ENCODE measurements around the gene LRRC45. TPM values are rescaled to one million over a fixed set of nuclear protein-coding genes. Genes with fewer than 3 reads are reported as not detected.

Gene LRRC45
- total RNA-seq, 2 donors from 2014 or later = 16.6 to 60.0 TPM

DNA sequence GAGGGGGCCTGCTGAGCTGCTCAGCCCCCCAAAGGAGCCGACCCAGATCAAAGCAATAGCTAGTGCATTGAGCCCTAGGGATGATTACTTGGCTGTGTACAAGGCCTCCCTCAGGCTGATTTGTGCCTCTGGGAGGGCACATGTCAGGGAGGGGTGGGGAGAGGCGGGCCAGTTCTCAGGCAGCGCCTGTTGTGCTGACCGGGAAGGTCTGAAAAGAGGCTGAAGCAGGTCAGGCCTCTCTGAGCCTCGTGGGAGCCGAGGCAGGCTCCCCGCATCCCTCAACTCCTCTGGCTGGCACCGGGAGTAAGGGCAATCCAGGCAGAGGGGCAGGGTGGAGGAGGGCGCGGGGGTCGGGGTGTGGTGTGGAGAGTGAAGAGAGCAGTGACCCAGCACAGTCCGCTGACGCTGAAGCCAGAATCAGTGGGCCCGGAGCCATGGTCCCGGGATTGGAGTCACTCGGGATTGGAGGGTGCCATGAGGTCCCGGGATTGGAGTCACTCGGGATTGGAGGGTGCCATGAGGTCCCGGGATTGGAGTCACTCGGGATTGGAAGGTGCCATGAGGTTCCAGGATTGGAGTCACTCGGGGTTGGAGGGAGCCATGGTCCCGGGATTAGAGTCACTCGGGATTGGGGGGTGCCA, 11.4 kb downstream of the LRRC45 start:
- Histone ChIP-seq H3K27me3 (no peaks in the 10 kb centered on the region), H3K27ac (no peak overlapping the region), H3K36me3 (no peaks in the 10 kb centered on the region), H3K9ac (ENCODE audit: low read depth in 2 of 2, low read length in 2 of 2) (no peak overlapping the region), H3K9me3 (no peaks in the 10 kb centered on the region), H3K4me3 (no peak overlapping the region), H3K4me1 (peaks cover 19% of the 10 kb centered on the region)
- intact Hi-C loops (cut with DNase I) = loop anchor here (10.0 kb wide), 1 partner anchor 290 kb away; no protein-coding TSS in a partner anchor
- no peak for DNase-seq
- TF ChIP-seq, protein P1, sequence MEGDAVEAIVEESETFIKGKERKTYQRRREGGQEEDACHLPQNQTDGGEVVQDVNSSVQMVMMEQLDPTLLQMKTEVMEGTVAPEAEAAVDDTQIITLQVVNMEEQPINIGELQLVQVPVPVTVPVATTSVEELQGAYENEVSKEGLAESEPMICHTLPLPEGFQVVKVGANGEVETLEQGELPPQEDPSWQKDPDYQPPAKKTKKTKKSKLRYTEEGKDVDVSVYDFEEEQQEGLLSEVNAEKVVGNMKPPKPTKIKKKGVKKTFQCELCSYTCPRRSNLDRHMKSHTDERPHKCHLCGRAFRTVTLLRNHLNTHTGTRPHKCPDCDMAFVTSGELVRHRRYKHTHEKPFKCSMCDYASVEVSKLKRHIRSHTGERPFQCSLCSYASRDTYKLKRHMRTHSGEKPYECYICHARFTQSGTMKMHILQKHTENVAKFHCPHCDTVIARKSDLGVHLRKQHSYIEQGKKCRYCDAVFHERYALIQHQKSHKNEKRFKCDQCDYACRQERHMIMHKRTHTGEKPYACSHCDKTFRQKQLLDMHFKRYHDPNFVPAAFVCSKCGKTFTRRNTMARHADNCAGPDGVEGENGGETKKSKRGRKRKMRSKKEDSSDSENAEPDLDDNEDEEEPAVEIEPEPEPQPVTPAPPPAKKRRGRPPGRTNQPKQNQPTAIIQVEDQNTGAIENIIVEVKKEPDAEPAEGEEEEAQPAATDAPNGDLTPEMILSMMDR (IDR thresholded peaks at IDR 0.05) = no peak

- no peak for DNase-seq
- Histone ChIP-seq H3K4me1 (peaks cover 13% of the 10 kb centered on the region), H3K9me3 (no peaks in the 10 kb centered on the region), H3K27ac (no peak overlapping the region), H3K9ac (ENCODE audit: low read depth in 2 of 2, low read length in 2 of 2) (no peak overlapping the region), H3K4me3 (no peak overlapping the region), H3K36me3 (no peaks in the 10 kb centered on the region), H3K27me3 (no peaks in the 10 kb centered on the region)
- intact Hi-C loops (cut with DNase I) = loop anchor here (10.0 kb wide), 1 partner anchor 289 kb away; no protein-coding TSS in a partner anchor
- TF ChIP-seq, protein P1 (IDR thresholded peaks at IDR 0.05) = no peak
Measured at GRCh38 chr17:82035488-82035887, 12.4 kb downstream of the LRRC45 start.

- Histone ChIP-seq H3K27ac (no peak overlapping the region), H3K9me3 (no peaks in the 10 kb centered on the region), H3K36me3 (no peaks in the 10 kb centered on the region), H3K27me3 (no peaks in the 10 kb centered on the region), H3K9ac (ENCODE audit: low read depth in 2 of 2, low read length in 2 of 2) (peak overlapping the region; percentile 67 to 86), H3K4me1 (peaks cover 13% of the 10 kb centered on the region), H3K4me3 (peak overlapping the region; percentile 83)
- intact Hi-C loops (cut with DNase I) = loop anchor here (10.0 kb wide), 1 partner anchor 289 kb away; no protein-coding TSS in a partner anchor
- TF ChIP-seq, protein P1 (IDR thresholded peaks at IDR 0.05) = no peak
- no peak for DNase-seq
Measured at GRCh38 chr17:82035956-82036633, 13.0 kb downstream of the LRRC45 start.

DNA sequence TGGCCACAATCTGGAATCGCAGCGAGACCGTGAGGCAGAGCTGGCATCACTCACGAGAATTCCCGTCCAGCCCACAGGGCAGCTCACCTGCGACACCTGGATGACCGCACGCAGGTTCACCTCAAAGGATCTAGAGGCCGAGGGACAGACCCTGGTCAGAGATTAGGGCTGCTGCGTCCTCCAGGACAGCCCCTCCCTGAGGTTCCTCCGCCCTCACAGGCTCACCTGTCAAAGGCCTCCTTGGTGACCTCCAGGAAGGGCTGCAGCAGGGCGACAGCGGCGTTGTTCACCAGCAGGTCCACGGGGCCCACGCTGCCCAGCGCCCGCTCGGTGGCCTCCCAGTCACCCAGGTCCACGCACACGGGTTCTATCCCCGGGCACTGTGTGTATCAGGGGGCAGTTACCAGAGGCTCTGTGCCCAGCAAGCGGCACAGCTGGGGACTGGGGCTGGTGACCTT, 13.6 kb downstream of the LRRC45 start:
- Histone ChIP-seq H3K9ac (ENCODE audit: low read depth in 2 of 2, low read length in 2 of 2) (peak overlapping the region; percentile 67 to 86), H3K36me3 (no peaks in the 10 kb centered on the region), H3K4me3 (peak overlapping the region; percentile 83), H3K27ac (peak overlapping the region; percentile 95), H3K4me1 (peaks cover 13% of the 10 kb centered on the region), H3K9me3 (no peaks in the 10 kb centered on the region), H3K27me3 (no peaks in the 10 kb centered on the region)
- intact Hi-C loops (cut with DNase I) = loop anchor here (10.0 kb wide), 1 partner anchor 288 kb away; no protein-coding TSS in a partner anchor
- DNase-seq = no peak
- TF ChIP-seq, protein P1 (IDR thresholded peaks at IDR 0.05) = no peak

DNA sequence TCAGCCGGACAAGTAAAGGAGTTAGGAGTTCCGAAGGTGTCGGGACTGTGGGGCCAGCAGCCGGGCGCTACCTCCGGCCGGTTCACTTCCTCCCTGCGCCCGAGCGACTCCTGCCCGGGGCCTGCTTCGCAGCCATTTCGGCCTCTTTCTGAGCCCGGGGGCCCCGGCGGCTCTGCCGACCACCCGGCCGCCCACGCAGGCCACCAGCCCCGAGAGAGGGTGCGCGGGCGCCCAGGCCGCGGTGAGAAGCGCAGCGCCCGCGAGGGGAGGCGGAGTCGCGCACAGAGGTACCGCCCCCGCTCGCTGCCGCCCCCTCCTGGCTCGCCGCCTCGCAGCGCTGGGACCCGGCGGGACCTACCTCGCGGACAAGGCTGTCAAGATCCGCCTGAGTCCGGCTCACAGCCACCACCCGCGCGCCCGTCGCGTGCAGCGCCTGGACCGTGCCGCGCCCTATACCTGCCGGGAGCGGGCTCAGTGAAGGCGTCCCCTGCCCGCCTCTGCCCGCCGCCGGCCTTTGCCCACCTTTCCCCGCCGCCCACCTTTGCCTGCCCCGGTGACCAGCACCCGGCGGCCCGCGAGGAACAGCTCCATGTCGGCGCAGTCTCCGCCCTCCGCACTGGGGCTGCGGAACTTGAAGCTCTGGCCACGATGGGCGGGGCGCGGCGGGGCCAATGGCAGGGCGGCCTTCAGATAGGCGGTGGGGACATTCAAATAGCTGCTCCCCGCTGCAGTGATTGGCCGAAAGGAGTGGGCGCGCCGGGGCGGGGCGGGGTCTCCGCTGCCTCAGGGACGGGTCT, 14.2 kb downstream of the LRRC45 start, which contains the start of gene DCXR:
TSS of gene DCXR (minus strand) at position 606 of the 797 bp plus-strand sequence. CDS start at position 591, 15 bp downstream.
- H3K9me3 ChIP-seq = no peaks in the 10 kb centered on the region
- peak; percentile 99 for DNase-seq
- H3K27me3 ChIP-seq = no peaks in the 10 kb centered on the region
- TF ChIP-seq, protein P1 (IDR thresholded peaks at IDR 0.05) = peak; percentile 80
- H3K4me1 ChIP-seq = peaks cover 10% of the 10 kb centered on the region
- peak within 1 kb of the TSS; percentile 67 to 86 for H3K9ac ChIP-seq (ENCODE audit: low read depth in 2 of 2, low read length in 2 of 2)
- H3K36me3 ChIP-seq = no peaks in the 10 kb centered on the region
- intact Hi-C loops (cut with DNase I) = loop anchor here (10.0 kb wide), 1 partner anchor 288 kb away; no protein-coding TSS in a partner anchor
- H3K27ac ChIP-seq = peak within 1 kb of the TSS; percentile 95
- H3K4me3 ChIP-seq = peak within 1 kb of the TSS; percentile 83
